NCI-H1048 (cell line): ENCODE results near the gene ITPA.
A peak's percentile ranks its signal among the peaks of the same experiment; 100 is the strongest.
"Not testable (repeated sequence)": the region's sequence is repeated elsewhere in the genome, so short reads cannot be mapped to it uniquely, and the experiment has no call there.

Source experiments
- DNase-seq: peaks from one replicate; lab custom pipeline; 2025; lab: John Stamatoyannopoulos, UW

ITPA gene

DNA sequence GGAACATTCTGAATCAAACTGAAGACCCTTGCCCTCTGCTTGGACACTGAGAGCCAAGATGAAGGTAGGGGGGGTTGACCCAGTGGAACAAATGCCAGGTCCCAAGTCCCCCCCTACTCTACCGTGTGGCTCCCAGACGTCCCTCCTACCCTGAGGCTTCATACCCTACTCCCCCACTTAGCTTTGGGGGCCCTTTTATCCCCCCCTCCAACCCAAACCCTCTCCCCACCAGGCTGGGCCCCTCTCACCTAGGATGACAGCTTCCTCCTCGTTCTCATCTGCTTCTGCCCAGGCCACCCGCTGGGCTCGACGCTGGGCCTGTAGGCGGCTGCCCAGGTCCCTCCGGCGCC lies 6.4 kb upstream of the ITPA start:
- DNase-seq: no peak

DNA sequence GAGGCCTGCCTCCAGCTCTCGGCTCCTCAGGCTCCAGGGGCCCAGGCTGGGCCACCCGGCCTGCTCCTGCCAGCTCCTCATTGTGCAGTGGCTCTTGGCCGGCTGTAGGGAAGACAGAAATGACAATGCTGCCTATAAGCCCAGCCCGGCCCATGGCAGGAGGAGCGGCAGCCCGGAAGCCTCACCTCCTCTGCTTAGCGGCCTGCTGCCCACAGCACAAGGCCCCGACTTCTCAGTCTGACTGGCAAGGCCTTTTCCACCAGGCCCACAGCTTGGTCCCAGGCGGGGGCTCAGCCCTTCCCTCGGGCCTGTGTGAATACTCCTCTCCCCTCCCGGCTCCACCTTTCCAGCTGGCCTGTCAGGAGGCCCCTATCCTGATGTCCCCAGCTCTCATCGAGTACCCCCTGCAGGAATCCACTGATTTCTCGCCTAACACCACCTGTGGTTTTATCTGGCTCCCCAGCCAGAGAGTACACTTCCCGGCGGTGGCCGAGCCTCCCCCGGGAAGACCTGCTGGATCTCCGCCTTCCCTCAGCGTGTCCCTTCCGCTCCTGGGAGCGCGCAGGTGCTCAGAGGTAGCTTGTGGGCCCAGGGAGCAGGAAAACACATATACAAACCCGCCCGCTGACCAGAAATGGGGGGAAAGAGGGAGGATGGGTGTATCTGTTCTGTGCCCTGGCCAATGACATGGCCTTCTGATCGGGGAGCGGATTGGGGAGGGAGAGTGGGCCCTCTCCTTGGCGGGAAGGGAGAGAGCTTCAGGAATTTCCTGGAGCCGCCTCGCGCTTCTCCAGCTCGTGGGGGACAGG lies 5.8 kb upstream of the ITPA start:
- no peak for DNase-seq

DNA sequence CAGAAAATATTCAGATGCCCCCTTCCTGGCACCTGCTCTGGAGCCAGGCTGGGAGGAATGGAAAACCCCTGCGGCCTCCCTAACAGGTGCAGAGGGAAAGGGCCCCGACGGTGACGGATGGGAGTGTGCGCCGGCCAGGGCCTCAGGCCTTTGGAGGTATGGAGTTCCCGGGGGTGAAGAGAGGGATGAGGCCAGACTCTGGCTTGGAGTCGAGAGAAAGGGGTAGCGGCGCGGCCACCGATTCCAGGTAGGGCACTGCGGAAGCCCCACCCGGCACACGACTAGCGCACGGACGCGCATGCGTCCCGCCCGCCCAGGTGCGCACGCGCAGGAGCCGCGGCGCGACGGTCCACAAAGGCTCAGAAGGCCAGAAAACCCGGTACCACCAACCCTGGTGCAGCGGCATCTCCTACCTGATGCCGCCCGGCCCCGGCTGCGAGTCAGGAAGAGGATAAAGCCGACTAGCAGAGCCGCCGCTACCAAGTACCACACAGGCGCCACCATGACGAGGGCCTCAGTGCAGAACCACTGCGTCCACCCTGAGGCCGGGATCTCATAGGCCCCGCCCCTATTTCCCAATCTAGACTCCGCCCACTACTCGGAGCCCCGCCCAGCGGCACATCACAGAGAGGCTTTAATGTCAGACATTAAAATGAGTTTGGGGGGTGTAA lies 5.0 kb upstream of the ITPA start, which contains the start of gene DDRGK1:
Gene DDRGK1, minus strand, starts transcription at position 559 of the 671 bp plus-strand sequence. Its CDS starts 55 bp downstream, at position 504.
- DNase-seq: peak; percentile 65

DNA sequence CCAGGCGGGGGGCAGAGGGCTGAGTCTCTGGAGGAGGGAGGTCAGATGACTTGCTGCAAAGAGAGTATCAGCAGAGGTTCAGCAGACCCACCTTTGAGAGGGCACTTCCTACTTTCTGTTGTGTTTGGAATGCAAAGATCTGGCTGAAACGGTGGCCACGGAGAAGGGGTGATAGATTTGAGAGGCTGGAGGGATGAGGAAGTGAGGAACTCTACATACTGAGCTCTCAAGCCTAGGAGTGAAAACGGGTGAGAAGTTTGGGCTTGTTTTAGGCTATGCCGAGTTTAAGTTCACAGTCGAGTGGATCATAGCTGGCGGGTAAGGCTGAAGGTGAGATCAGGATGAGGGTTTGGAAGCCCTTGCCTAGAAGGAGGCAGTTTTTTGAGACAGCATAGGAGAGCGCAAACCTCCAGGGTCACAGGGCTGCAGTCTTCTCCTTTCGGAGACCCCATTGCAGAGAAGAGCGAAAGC lies 477 bp upstream of the ITPA start:
- DNase-seq: no peak

DNA sequence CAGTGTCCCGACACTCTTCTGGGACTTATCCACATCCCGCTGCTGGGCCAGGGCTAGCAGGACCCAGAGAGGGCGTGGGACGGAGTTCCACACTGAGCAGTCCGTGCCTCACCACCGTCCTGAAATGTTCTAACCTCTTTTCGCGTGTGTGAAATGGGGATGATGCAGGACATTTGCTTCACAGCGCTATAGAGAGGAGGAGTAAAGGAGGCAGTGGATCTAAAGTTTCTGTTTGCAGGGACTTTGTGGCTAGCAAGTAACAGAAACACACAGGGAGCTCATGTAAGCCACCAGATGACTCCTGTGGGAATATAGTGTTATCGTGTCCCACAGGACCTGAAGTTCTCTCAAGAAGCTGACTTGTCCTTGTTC lies 634 bp downstream of the ITPA start:
- no peak for DNase-seq

DNA sequence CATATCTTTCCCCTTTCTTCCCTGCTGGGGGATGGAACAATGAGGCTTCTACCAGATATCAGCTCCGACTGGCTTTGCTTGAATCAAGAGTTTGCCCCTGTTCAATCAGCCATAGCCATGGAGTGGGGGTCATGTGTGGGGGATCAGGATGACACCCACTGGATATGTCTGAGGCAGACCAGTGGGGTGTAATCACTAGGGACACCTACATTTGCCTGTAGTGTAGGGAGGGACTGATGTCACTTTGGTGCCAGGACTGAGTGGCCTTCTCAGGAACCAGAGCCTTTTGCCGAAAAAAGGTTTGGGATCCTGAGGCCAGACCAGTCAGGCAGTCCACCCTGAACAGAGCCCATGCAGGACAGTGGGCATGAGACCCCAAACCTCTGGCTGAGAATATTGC lies 1.0 kb downstream of the ITPA start:
- DNase-seq: no peak

DNA sequence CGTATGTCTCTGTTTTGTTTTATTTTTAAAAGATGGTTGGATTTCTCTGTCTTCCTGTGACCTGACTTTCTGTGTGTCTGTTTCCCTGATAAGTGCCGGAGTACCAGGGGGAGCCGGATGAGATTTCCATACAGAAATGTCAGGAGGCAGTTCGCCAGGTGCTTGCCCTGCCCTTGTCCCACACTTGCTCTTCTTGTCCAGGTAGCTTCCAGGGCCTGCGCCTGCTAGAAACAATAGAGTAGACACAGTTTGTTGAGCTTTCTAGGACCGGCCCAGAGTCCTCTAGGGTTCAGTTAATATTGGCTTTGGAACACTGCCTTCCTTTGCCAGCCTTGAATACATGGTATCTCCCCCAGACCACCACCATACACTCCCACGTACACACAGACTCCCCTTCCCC lies 3.9 kb downstream of the ITPA start:
- DNase-seq: no peak

DNA sequence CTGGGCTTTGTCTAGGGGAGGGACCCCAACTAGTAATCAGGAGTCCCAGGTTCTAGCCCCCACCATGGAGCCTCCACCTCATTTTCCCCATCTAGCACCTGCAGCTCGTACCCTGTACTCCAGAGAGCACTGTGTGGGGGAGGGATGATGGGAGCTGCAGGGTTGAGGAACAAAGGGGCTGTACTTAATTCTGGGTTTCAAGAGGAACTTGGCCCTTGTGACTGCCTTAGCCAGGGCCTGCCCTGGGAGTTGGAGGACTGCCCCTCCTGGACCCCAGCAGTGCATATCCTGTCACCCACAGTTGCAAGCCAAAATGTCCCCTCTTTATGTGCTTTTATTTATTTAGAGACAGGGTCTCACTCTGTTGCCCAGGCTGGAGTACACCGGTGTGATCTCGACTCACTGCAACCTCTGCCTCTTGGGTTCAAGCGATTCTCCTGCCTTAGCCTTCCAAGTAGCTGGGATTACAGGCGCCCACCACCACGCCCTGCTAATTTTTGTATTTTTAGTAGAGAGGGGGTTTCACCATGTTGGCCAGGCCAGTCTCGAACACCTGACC lies 6.1 kb downstream of the ITPA start:
- not testable (repeated sequence) for DNase-seq

DNA sequence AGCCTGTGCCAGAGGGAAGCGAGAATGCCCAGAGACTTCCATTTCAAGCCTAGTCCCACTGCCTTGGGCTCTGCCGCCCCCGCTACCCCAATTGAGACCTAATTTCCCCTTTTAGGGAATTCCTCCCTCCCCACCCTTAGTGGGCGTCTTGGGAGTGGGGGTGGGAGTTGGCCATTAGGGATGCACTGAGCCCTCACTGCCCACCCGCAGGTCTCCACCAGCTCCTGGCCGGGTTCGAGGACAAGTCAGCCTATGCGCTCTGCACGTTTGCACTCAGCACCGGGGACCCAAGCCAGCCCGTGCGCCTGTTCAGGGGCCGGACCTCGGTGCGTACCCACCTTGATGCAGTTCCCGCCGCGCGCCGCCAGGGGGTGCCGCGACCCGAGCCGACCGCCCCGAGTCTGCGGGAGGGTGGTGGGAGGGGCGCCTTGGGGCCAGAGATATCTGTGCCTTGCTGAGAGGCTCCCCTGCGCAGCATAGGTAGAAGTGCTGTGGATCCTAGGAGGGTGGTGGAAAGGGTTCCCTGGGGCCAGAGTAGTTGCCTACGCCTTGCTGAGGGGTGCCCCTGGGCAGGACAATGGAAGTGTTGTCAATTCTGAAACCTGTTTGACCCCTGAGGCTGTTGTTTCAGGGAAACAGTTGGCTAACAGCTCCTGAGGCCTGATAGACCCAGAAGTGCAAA lies 9.2 kb downstream of the ITPA start:
- no peak for DNase-seq

DNA sequence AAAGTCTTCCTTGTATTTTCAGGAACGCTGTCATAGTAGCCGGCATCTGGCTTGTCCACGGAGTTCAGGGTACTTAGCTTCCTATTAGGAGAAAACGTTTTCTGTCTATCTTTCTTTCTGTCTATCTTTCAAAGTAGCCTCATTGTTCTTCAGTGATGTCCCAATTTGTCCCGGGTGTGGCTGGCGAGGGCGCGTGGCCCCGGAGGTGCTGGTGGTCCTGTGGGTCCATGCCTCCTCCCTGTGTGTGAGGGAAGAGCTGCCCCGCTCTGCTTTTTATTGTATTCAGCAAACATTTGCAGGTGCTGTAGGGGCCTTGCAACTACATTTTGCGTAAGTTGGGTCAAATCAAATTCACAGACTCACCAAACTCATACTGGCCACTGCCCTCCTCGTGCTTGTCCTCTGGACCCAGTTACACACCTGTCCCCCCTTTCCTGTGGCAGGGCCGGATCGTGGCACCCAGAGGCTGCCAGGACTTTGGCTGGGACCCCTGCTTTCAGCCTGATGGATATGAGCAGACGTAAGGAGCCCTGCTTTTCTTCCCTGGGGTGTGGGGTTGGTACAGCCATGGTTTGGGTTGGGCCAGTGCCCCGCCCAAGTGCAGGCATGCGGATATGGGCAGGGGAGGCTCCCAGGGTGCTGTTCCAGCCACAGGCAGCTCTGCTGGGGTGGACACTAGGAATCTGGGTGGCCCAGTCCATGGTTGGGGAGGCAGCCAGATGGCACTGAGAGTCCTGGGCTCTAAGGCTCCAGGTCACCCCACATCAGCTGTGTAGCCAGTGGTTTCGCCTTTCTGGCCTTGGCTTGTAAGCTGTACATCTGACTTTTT lies 12.3 kb downstream of the ITPA start:
- DNase-seq: no peak

DNA sequence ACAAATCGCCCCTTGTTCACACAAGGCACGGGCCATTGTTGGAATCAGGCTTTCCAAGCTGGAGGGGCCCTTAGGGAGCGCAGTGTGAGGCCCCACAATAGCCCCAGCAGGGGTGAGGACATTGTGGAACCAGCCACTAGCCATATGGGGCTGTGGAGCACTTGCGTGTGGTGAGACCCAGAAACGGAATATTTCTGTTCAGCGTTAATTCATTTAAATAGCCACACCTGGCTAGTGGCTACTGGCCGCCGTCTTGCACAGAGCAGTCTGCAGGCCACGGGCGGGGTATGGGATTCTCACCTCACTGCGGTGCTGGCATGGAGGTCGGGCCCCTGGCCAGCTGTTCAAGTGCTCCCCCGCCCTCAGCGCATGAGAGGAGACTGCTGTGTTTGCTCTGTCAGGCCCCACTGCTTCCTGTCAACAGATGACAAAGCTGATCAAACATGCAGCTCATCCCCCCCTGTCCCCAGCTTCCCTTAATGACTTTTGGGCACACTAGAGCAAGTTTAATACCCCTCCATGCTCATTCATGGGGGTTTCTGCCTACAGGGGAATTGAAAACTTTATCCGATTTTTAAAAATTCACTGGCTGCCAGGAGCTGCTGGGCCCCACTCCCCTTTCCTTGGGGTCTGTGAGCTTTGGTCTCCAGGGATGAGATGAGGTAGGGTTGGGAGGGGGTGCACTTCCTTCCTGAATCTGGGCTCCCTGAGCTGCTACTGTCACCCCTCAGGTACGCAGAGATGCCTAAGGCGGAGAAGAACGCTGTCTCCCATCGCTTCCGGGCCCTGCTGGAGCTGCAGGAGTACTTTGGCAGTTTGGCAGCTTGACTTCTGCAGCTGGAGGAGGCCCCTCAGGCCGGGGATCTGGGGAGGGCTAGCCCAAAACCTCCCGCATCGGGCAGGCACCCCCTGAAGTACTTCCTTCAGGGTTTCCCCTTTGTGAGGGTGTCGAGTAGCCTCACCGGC lies 13.6 kb downstream of the ITPA start:
- no peak for DNase-seq

DNA sequence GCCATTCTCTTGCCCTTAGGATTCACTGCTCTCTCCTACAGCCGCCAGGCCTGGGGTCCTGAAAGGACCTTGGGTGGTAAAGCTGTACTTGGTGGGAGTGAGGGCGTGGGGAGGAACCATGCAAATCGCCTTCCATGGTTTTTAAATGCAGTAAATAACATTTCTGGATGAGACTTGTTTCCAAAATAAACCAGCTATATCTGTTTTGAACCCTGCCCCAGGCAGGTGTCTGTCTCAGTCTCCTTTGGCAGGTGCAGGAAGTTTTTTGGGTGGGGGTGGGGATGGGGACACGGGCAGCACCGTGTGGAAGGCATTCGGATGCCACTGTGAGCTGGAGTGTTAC lies 14.3 kb downstream of the ITPA start:
- DNase-seq: no peak

DNA sequence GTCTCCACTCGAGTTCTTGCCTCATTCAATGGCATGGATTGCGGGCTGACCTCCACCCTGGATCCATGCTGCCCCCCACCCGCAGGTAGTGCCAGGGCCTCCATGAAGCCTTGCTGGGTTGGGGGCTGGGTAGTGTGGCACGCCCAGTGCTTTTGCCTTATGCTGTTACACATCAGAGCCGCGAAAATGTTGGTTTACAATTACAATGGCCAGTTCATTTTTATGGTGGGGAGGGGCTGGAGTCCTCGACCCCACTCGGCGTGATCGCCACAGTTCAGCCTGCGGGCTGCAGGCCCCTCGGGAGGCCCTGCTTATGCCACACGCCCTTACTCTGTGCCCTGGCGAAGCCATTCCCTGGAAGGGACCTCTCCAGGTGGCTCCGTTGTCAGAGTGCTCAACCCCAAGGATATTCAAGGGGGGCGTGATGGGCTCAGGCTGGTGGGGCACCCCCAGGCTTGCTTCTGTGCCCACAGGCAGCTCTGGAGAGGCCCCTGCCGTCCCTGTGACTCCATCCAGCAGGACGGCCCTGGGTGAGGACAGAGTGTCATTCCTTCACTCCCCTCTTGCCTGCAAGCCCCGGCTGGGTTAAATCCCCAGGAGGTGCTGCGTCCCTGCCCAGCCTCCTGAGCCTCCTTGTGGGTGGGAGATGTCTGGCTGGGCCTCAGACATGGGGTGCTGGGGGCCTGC lies 14.8 kb downstream of the ITPA start:
- DNase-seq: no peak

DNA sequence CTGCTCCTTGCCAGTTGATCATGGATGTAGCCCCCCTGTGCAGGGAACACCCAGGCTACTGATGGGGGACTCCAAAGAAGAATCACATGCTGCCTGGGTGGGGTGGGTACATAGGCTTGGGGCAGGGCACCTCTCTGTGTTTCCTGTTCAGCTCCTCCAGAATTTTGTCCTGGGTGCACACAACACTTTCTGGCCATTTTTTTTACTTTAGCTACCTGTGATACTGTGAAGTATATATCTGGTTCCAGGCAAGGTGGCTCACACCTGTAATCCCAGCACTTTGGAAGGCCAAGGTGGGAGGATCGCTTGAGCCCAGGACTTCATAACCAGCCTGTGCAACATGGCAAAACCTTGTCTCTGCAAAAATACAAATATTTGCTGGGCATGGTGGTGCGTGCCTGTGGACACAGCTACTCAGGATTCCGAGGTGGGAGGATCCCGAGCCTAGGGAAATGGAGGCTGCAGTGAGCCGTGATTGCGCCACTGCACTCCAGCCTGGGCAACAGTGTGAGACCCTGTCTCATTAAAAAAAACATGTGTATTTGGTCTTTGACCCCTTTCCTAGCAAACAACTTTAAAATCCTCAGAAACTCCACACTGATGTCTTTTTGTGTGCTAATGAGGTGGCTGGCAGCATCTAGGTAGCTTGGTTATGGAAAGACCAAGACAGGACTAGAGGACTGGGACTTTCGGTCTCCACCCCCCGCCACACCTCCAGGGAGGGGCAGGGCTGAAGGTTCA lies 15.6 kb downstream of the ITPA start:
- no peak for DNase-seq

DNA sequence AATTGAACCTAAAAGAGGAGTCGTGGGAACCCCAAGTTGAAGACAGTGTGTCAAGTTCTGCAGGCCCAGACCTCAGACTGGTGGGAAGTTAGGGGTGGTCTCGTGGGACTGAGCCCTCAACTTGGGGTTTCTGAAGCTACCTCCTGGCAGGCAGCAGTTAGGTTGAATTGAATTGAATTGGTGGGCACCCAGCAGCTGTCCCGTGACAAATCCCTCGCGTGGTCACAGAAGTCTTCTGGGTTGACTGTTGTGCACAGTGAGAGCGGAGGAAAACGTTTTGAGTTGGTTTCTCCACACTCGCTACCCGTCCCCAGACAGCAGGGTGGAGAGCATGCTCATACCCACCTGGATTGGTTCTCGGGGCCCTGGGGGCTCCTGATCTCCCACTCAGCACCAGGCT lies 16.8 kb downstream of the ITPA start:
- DNase-seq: no peak

DNA sequence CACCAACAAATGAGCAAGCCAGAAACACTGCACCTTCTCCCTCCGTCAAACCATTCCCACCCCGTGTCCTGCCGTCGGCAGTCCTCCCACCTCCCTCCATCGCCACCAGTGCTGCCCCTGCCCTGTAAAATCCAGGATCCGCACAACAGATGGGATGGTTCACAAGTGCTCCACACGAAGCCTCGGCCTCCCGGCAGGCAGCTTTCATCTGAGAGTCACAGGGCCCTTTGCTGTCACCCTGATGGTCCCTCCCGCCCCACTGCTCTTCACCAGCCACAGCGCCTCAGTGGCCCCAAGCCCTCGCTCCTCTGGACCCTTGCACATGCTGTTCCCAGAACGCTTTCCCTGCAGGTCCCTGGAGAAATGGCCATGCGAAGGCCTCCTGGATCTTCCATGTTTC lies 17.6 kb downstream of the ITPA start:
- no peak for DNase-seq

DNA sequence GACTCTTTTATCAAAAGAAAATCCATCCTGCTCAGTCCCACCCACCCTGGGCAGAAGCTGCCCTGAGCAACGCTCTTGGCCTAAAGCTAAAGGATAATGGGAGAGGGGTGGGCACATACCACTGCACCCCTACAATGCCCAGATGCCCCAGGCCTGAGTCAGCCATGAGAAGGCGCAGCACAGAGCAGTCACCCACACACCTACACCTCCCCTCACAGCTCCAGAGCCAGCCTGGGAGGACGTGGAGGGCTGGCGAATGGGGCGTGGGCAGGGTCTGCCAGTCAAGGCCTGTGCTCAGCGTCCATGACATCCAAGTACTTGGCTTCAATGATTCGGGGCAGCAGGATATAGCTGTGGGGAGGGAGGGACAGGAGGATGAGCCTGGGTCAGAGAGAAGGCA lies 18.2 kb downstream of the ITPA start:
- no peak for DNase-seq

DNA sequence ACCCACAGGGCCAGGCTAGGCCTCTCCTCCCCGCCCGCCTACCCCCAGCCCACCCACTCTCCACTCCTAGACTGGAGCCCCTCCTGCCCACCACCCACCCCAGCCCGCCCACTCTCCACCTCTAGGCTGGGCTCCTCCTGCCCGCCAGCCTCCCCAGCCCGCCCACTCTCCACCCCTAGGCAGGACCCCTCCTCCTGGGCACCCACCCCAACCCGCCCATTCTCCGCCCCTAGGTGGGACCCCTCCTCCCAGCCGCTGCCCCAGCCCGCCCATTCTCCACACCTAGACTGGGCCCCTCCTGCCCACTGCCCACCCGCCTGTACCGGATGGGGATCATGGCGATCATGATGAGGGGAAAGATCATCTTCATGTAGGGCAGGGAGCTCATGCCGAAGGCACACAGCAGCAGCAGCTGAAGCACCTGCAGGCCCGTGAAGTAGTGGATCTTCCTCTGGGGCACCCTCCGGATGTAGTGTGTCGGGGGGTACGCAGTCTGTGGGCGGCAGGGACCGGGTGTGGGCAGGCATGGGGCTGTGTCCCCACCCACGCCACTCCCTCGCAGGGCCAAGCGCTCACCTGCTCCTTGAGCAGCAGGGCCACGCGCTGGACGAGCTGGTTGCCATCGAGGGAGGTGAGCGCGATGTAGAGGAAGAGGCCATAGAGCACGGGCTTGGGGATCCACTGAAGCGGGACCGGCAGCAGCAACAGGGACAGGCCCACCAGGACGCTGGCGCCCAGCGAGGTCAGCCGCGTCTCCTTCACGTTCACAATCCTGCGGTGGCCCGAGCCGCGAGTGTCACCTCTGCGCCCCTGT lies 18.8 kb downstream of the ITPA start:
- DNase-seq: no peak

DNA sequence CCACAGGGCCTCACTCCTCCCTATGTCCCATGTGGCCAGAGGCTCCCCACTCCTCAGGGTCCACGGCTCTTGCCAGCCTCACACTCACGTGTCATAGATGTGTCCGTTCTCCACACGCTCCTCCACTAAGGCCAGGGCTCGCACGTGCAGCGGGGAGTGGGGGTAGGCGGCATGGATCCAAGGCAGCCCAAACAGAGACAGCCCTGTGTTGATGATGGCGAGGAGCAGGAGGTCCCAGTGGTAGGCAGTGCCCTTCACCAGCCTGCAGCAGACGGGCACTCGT lies 19.4 kb downstream of the ITPA start:
- DNase-seq: no peak
